Testis (tissue), 2 donors: ENCODE data around the gene UGT1A8.

Experiments used
- POLR2A ChIP-seq: fragments of 450-650 bp; IDR thresholded peaks from one replicate; pipeline ENCODE4 v1.6.1; 2017; ENCODE audit warnings: antibody characterized with exemption, mild to moderate bottlenecking, moderate library complexity
- TF ChIP-seq, protein P1 (sequence below), 3 experiments: fragments of 450-650 bp in 2 of 3; fragments of 200-600 bp in 1 of 3; sonication (generic) in 1 of 3; IDR thresholded peaks; one replicate each; pipeline ENCODE4 v1.5.1; 2016 to 2019; ENCODE audit warnings: antibody characterized with exemption in 3 of 3, mild to moderate bottlenecking in 2 of 3, moderate library complexity in 1 of 3

GRCh38 chr2:233811732-233812131, 194.3 kb downstream of the UGT1A8 start:
- TF ChIP-seq, protein P1, sequence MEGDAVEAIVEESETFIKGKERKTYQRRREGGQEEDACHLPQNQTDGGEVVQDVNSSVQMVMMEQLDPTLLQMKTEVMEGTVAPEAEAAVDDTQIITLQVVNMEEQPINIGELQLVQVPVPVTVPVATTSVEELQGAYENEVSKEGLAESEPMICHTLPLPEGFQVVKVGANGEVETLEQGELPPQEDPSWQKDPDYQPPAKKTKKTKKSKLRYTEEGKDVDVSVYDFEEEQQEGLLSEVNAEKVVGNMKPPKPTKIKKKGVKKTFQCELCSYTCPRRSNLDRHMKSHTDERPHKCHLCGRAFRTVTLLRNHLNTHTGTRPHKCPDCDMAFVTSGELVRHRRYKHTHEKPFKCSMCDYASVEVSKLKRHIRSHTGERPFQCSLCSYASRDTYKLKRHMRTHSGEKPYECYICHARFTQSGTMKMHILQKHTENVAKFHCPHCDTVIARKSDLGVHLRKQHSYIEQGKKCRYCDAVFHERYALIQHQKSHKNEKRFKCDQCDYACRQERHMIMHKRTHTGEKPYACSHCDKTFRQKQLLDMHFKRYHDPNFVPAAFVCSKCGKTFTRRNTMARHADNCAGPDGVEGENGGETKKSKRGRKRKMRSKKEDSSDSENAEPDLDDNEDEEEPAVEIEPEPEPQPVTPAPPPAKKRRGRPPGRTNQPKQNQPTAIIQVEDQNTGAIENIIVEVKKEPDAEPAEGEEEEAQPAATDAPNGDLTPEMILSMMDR (IDR thresholded peaks at IDR 0.05), result no peak
- no peak for TF ChIP-seq POLR2A
